ENCODE measurements around the gene ADGRA1. TPM values are rescaled to one million over a fixed set of nuclear protein-coding genes. Genes with fewer than 3 reads are reported as not detected.

Gene ADGRA1
- total RNA-seq, 6 donors from 2014 or later, result 0.30 to 1.0 (median 0.39) TPM; not detected in 1

- H3K9me3 ChIP-seq, result no peaks in the 10 kb centered on the region
- no peaks in the 10 kb centered on the region for H3K36me3 ChIP-seq
- H3K4me3 ChIP-seq, result no peak overlapping the region
- WGBS, 2 donors, result 88 to 94% methylated on average over 16 to 37 of the region's 40 CpGs
- DNase-seq, result peak in 1 of 2 donors; percentile 65
- peaks cover 0 to 10% (median 5%) of the 10 kb centered on the region in 4 donors for H3K27me3 ChIP-seq
- no peak overlapping the region for H3K27ac ChIP-seq
- TF ChIP-seq CTCF (IDR thresholded peaks at IDR 0.05) (no peak), POLR2A (IDR thresholded peaks at IDR 0.05) (no peak), EP300 (IDR thresholded peaks at IDR 0.05) (no peak), POLR2AphosphoS5 (IDR thresholded peaks at IDR 0.05) (no peak)
- peaks cover 0 to 13% (median 10%) of the 10 kb centered on the region in 4 donors for H3K4me1 ChIP-seq
- no peak for ATAC-seq (ENCODE audit: low FRiP score in 2 of 2)
These were observed 78.1 kb downstream of the ADGRA1 start for GRCh38 chr10:133165556-133166503.

GRCh38 chr10:133166504-133166827 lies 78.7 kb downstream of the ADGRA1 start:
- H3K4me1 ChIP-seq, result peaks cover 0 to 6% (median 5%) of the 10 kb centered on the region in 4 donors
- 90 to 93% methylated on average over 9 to 10 of the region's 11 CpGs for WGBS, 2 donors
- peaks cover 0 to 5% (median 1%) of the 10 kb centered on the region in 4 donors for H3K27me3 ChIP-seq
- no peaks in the 10 kb centered on the region for H3K36me3 ChIP-seq
- no peak overlapping the region for H3K27ac ChIP-seq
- H3K9me3 ChIP-seq, result no peaks in the 10 kb centered on the region
- DNase-seq (no peak), ATAC-seq (ENCODE audit: low FRiP score in 2 of 2) (no peak)
- TF ChIP-seq POLR2A (IDR thresholded peaks at IDR 0.05), result no peak
- no peak for TF ChIP-seq CTCF (IDR thresholded peaks at IDR 0.05)
- TF ChIP-seq POLR2AphosphoS5 (IDR thresholded peaks at IDR 0.05), result no peak
- H3K4me3 ChIP-seq, result no peak overlapping the region

GRCh38 chr10:133166828-133167692 lies 79.3 kb downstream of the ADGRA1 start:
- Histone ChIP-seq H3K4me3 (no peak overlapping the region), H3K27ac (no peak overlapping the region), H3K9me3 (no peaks in the 10 kb centered on the region), H3K27me3 (no peaks in the 10 kb centered on the region), H3K36me3 (no peaks in the 10 kb centered on the region), H3K4me1 (peaks cover 0 to under 1% (median 0%) of the 10 kb centered on the region in 4 donors)
- no peak for ATAC-seq (ENCODE audit: low FRiP score in 2 of 2)
- 84 to 86% methylated on average over 53 to 66 of the region's 66 CpGs for WGBS, 2 donors
- TF ChIP-seq POLR2A (IDR thresholded peaks at IDR 0.05), result no peak
- TF ChIP-seq EP300 (IDR thresholded peaks at IDR 0.05), result no peak
- TF ChIP-seq POLR2AphosphoS5 (IDR thresholded peaks at IDR 0.05), result no peak
- no peak for TF ChIP-seq CTCF (IDR thresholded peaks at IDR 0.05)
- peak in 1 of 2 donors; percentile 78 for DNase-seq

GRCh38 chr10:133167693-133168616 lies 80.2 kb downstream of the ADGRA1 start:
- peak in 1 of 2 donors; percentile 73 for DNase-seq

More at GRCh38 chr10:133167693-133168616, 80.2 kb downstream of the ADGRA1 start:
- Histone ChIP-seq H3K9me3 (no peaks in the 10 kb centered on the region), H3K4me1 (no peaks in the 10 kb centered on the region), H3K27ac (no peak overlapping the region), H3K36me3 (no peaks in the 10 kb centered on the region), H3K27me3 (no peaks in the 10 kb centered on the region), H3K4me3 (no peak overlapping the region)
- ATAC-seq (ENCODE audit: low FRiP score in 2 of 2), result no peak
- TF ChIP-seq POLR2A (IDR thresholded peaks at IDR 0.05) (no peak), EP300 (IDR thresholded peaks at IDR 0.05) (no peak), CTCF (IDR thresholded peaks at IDR 0.05) (no peak), POLR2AphosphoS5 (IDR thresholded peaks at IDR 0.05) (no peak)
- 87 to 90% methylated on average over 26 to 33 of the region's 37 CpGs for WGBS, 2 donors
